ENCODE data around the gene DAAM2.

Gene DAAM2

GRCh38 chr6:39951716-39952115 is 159.5 kb downstream of the DAAM2 start:
- in situ Hi-C loops (cut with MboI; ENCODE audit: low pct_unique_long_range_greater_than_20kb, low sequenced_read_pairs, unreplicated experiment), result no loop called here
- TF ChIP-seq, protein P1, sequence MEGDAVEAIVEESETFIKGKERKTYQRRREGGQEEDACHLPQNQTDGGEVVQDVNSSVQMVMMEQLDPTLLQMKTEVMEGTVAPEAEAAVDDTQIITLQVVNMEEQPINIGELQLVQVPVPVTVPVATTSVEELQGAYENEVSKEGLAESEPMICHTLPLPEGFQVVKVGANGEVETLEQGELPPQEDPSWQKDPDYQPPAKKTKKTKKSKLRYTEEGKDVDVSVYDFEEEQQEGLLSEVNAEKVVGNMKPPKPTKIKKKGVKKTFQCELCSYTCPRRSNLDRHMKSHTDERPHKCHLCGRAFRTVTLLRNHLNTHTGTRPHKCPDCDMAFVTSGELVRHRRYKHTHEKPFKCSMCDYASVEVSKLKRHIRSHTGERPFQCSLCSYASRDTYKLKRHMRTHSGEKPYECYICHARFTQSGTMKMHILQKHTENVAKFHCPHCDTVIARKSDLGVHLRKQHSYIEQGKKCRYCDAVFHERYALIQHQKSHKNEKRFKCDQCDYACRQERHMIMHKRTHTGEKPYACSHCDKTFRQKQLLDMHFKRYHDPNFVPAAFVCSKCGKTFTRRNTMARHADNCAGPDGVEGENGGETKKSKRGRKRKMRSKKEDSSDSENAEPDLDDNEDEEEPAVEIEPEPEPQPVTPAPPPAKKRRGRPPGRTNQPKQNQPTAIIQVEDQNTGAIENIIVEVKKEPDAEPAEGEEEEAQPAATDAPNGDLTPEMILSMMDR (IDR thresholded peaks at IDR 0.05; ENCODE audit: extremely low read depth, insufficient read depth, missing control alignments), result no peak
- DNase-seq (ENCODE audit: low spot score), result no peak

DNA sequence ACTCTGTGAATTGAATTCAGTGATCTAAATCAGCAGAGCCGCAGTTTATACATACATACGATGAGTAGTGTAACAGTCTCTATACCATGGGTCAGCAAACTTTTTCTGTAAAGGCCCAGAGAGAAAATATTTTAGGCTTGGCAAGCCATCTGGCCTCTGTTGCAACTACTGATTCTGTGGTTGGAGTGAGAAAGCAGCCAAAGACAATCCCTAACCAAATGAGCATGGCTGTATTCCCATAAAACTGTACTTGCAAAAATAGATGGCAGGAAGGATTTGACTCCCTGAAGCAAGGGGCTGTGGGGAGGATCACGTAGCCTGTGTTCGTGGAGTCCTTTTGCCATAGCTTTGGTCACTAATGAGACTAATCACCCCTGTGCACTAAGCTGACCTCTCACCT is 160.0 kb downstream of the DAAM2 start:
- in situ Hi-C loops (cut with MboI; ENCODE audit: low pct_unique_long_range_greater_than_20kb, low sequenced_read_pairs, unreplicated experiment), result no loop called here
- TF ChIP-seq, protein P1 (IDR thresholded peaks at IDR 0.05; ENCODE audit: extremely low read depth, insufficient read depth, missing control alignments), result no peak
- DNase-seq (ENCODE audit: low spot score), result no peak

DNA sequence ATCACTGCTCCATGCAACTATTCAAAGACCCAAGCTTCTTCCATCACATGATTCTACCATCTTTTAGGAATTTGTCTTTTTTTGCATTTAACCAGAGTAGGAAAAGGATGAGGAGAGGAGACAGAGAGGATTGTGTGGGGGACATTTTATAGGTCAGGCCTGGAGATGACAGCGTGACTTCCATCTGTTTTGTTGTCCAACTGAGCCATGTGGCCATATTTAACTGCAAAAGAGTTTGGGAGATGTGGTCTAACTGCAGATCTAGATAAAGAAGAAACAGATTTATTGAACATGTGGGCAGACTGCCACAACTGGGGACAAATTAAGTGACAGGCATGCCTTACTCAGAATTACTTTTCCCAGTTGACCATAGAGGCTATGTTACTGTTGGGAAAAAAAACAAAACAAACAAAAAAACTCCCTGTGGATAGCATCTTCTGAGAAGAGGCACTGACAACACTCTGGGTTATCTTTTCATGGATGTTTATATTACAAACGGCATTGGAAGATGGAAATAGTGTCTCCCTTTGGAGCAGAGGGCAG is 161.0 kb downstream of the DAAM2 start:
- DNase-seq (ENCODE audit: low spot score), result no peak
- in situ Hi-C loops (cut with MboI; ENCODE audit: low pct_unique_long_range_greater_than_20kb, low sequenced_read_pairs, unreplicated experiment), result no loop called here
- TF ChIP-seq, protein P1 (IDR thresholded peaks at IDR 0.05; ENCODE audit: extremely low read depth, insufficient read depth, missing control alignments), result no peak
